Esophagus muscularis mucosa (tissue), 4 donors: Measurements from ENCODE around the gene SEC23IP. TPM values are rescaled to one million over a fixed set of nuclear protein-coding genes. Genes with fewer than 3 reads are reported as not detected.
A peak's percentile ranks its signal among the peaks of the same experiment; 100 is the strongest.
"Not testable (repeated sequence)": the region's sequence is repeated elsewhere in the genome, so short reads cannot be mapped to it uniquely, and the experiment has no call there.

Experiments used
- DNase-seq: peaks from one replicate; pipeline ENCODE4 v3.0.0-alpha.2; 2017; ENCODE audit errors: extremely low spot score
- H3K27ac ChIP-seq, 4 donors: fragments of 200-600 bp; sonication (generic); replicated peaks in 1 of 4; 1 replicate in 3 of 4; 2 replicates in 1 of 4; pipeline ENCODE4 v1.5.1; 2016 to 2019; ENCODE audit warnings: mild to moderate bottlenecking in 1 of 4
- H3K27me3 ChIP-seq, 4 donors: fragments of 200-600 bp; sonication (generic); one replicate each; pipeline versions ENCODE4 v1.5.1 to v1.6.0; 2016 to 2019
- H3K36me3 ChIP-seq, 4 donors: fragments of 200-600 bp; sonication (generic); one replicate each; pipeline ENCODE4 v1.5.1; 2016 to 2019
- H3K4me1 ChIP-seq, 4 donors: fragments of 200-600 bp; sonication (generic); one replicate each; pipeline ENCODE4 v1.5.1; 2016 to 2019
- H3K4me3 ChIP-seq, 4 donors: fragments of 200-600 bp; sonication (generic); 1 replicate in 2 of 4; 2 replicates in 2 of 4; pipeline ENCODE4 v1.5.1; 2016 to 2019; ENCODE audit warnings: mild to moderate bottlenecking in 4 of 4, moderate library complexity in 1 of 4
- H3K9me3 ChIP-seq, 4 donors: fragments of 200-600 bp; sonication (generic); 1 replicate in 3 of 4; 2 replicates in 1 of 4; pipeline ENCODE4 v1.5.1; 2016 to 2019
- EP300 ChIP-seq: sonication (generic); formaldehyde crosslinking; IDR thresholded peaks from one replicate; pipeline ENCODE4 v1.6.1; 2017; ENCODE audit warnings: antibody characterized with exemption
- POLR2A ChIP-seq: fragments of 450-650 bp; IDR thresholded peaks from one replicate; pipeline ENCODE4 v1.6.1; 2017; ENCODE audit warnings: antibody characterized with exemption, moderate library complexity, mild to moderate bottlenecking, low read depth
- POLR2AphosphoS5 ChIP-seq, 2 donors: sonication (generic); formaldehyde crosslinking; IDR thresholded peaks; one replicate each; pipeline ENCODE4 v1.6.1; 2017; ENCODE audit warnings: antibody characterized with exemption in 2 of 2
- WGBS: methylation state at CpG from one replicate; pipeline ENCODE4 v1.1.5; 2018; 5-methylcytosine and 5-hydroxymethylcytosine counted together
- intact Hi-C: fragments of 100-400 bp; cut with DNase I; formaldehyde crosslinking; loops from one replicate; pipeline ENCODE4 v1.15.1; 2023
- total RNA-seq, 4 donors: library from RNA; depleted of rRNA; stranded (reverse); fragments of >200 nt; gene quantifications; one replicate each; pipeline versions ENCODE4 v1.1.0 to v1.2.1, GENCODE V29; 2016
- TF ChIP-seq, protein P1 (sequence below), 3 experiments: fragments of 200-600 bp in 2 of 3; fragments of 450-650 bp in 1 of 3; sonication (generic) in 2 of 3; IDR thresholded peaks; one replicate each; pipeline ENCODE4 v1.5.1; 2017 to 2019; ENCODE audit warnings: antibody characterized with exemption in 3 of 3, mild to moderate bottlenecking in 2 of 3, moderate library complexity in 1 of 3

The SEC23IP gene
- total RNA-seq, 4 donors from 2014 or later, result 22.4 to 29.9 (median 24.2) TPM

GRCh38 chr10:119903946-119904666 lies 11.6 kb downstream of the SEC23IP start:
- no peak overlapping the region for H3K4me3 ChIP-seq
- peaks cover 0 to 14% (median 9%) of the 10 kb centered on the region in 4 donors for H3K4me1 ChIP-seq
- 79% methylated on average over 16 of the region's 16 CpGs for WGBS
- peak overlapping the region in 3 of 4 donors; percentile 33 to 54 (median 51) for H3K27ac ChIP-seq
- TF ChIP-seq POLR2AphosphoS5 (IDR thresholded peaks at IDR 0.05) (no peak), POLR2A (no peak), EP300 (no peak)
- TF ChIP-seq, protein P1, sequence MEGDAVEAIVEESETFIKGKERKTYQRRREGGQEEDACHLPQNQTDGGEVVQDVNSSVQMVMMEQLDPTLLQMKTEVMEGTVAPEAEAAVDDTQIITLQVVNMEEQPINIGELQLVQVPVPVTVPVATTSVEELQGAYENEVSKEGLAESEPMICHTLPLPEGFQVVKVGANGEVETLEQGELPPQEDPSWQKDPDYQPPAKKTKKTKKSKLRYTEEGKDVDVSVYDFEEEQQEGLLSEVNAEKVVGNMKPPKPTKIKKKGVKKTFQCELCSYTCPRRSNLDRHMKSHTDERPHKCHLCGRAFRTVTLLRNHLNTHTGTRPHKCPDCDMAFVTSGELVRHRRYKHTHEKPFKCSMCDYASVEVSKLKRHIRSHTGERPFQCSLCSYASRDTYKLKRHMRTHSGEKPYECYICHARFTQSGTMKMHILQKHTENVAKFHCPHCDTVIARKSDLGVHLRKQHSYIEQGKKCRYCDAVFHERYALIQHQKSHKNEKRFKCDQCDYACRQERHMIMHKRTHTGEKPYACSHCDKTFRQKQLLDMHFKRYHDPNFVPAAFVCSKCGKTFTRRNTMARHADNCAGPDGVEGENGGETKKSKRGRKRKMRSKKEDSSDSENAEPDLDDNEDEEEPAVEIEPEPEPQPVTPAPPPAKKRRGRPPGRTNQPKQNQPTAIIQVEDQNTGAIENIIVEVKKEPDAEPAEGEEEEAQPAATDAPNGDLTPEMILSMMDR (IDR thresholded peaks at IDR 0.05), result no peak
- intact Hi-C loops, result no loop called here
- H3K36me3 ChIP-seq, result peaks cover 24 to 81% (median 64%) of the 10 kb centered on the region in 4 donors
- no peaks in the 10 kb centered on the region for H3K9me3 ChIP-seq
- H3K27me3 ChIP-seq, result no peaks in the 10 kb centered on the region
- DNase-seq, result no peak

GRCh38 chr10:119907695-119908094 lies 15.2 kb downstream of the SEC23IP start:
- 94% methylated on average over 7 of the region's 7 CpGs for WGBS
- H3K9me3 ChIP-seq, H3K4me3 ChIP-seq, H3K4me1 ChIP-seq, H3K27me3 ChIP-seq, DNase-seq, H3K27ac ChIP-seq, intact Hi-C loops: not testable (repeated sequence)
- peaks cover 47 to 99% (median 90%) of the 10 kb centered on the region in 4 donors for H3K36me3 ChIP-seq

DNA sequence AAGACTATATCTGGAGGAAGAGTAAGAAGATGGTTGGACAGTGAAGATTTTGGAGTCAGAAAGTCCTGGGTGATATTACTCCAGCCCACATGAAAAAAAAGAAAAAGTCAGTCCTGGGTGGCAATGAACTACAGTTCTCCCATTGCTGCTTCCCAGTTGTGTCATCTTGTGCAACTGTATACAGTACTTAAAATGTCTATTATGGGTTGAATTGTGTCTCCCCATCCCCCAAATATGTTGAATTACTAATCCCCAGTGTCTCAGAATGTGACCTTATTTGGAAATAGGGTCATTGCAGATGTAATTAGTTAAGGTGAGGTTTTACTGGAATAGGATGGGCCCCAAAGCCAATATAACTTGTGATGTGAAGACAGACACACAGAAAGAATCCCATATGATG lies 15.6 kb downstream of the SEC23IP start:
- Histone ChIP-seq H3K4me3 (no peak overlapping the region), H3K9me3 (no peaks in the 10 kb centered on the region), H3K4me1 (no peaks in the 10 kb centered on the region), H3K27me3 (no peaks in the 10 kb centered on the region), H3K36me3 (peaks cover 51 to 99% (median 90%) of the 10 kb centered on the region in 4 donors), H3K27ac (no peak overlapping the region)
- no peak for DNase-seq
- TF ChIP-seq, protein P1 (IDR thresholded peaks at IDR 0.05), result no peak
- intact Hi-C loops, result no loop called here

DNA sequence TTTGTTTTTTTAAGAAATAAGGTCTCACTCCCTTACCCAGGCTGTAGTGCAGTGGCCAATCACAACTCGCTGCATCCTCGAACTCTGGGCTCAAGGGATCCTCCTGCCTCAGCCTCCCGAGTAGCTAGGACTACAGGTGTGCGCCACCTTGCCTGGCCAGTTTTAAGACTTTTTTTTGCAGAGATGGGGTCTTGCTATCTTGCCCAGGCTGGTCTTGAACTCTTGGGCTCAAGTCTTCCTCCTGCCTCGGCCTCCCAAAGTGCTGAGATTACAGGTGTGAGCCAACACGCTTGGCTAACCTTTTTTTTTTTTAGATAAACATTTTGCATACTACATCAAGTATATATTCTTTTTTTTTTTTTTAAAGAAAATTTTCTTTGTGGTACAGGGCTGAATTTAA lies 18.2 kb downstream of the SEC23IP start:
- TF ChIP-seq, protein P1 (IDR thresholded peaks at IDR 0.05), result no peak
- no peak for TF ChIP-seq EP300
- no peak for TF ChIP-seq POLR2AphosphoS5 (IDR thresholded peaks at IDR 0.05)
- no peak overlapping the region for H3K27ac ChIP-seq
- H3K4me3 ChIP-seq, result no peak overlapping the region
- H3K9me3 ChIP-seq, result no peaks in the 10 kb centered on the region
- 96% methylated on average over 6 of the region's 6 CpGs for WGBS
- DNase-seq, result no peak
- H3K36me3 ChIP-seq, result peaks cover 59 to 99% (median 89%) of the 10 kb centered on the region in 4 donors
- no peaks in the 10 kb centered on the region for H3K4me1 ChIP-seq
- H3K27me3 ChIP-seq, result no peaks in the 10 kb centered on the region
- intact Hi-C loops, result no loop called here

GRCh38 chr10:119917777-119918176 lies 25.2 kb downstream of the SEC23IP start:
- WGBS, result 45% methylated on average over 3 of the region's 3 CpGs
- no peak overlapping the region for H3K27ac ChIP-seq
- intact Hi-C loops, result no loop called here
- no peak overlapping the region for H3K4me3 ChIP-seq
- TF ChIP-seq POLR2AphosphoS5 (IDR thresholded peaks at IDR 0.05), result no peak
- H3K4me1 ChIP-seq, result no peaks in the 10 kb centered on the region
- H3K9me3 ChIP-seq, result no peaks in the 10 kb centered on the region
- no peak for DNase-seq
- peaks cover 74 to 100% (median 92%) of the 10 kb centered on the region in 4 donors for H3K36me3 ChIP-seq
- H3K27me3 ChIP-seq, result no peaks in the 10 kb centered on the region

DNA sequence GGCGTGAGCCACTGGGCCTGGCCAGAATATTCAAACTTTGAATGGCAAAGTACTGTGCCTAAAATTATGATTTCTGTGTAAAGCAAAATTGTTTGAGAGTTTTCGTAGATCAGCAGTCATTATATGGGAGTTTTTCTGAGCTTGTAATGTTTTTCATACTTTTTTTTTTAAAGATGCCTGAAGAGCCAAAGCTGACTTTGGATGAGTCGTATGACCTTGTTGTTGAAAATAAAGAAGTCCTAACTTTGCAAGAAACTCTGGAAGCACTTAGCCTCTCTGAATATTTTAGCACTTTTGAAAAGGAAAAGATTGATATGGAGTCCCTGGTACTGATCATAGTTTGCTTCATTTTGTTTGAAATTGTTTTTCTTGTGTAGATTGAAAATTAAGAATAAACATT lies 26.7 kb downstream of the SEC23IP start:
- intact Hi-C loops, result no loop called here
- Histone ChIP-seq H3K4me1 (no peaks in the 10 kb centered on the region), H3K27ac (no peak overlapping the region), H3K4me3 (no peak overlapping the region), H3K27me3 (no peaks in the 10 kb centered on the region), H3K9me3 (no peaks in the 10 kb centered on the region), H3K36me3 (peaks cover 68 to 100% (median 86%) of the 10 kb centered on the region in 4 donors)
- no peak for DNase-seq
- 84% methylated on average over 3 of the region's 3 CpGs for WGBS
- TF ChIP-seq, protein P1 (IDR thresholded peaks at IDR 0.05), result no peak
- TF ChIP-seq POLR2A (no peak), POLR2AphosphoS5 (IDR thresholded peaks at IDR 0.05) (no peak), EP300 (no peak)
